Esophagus (tissue), 2 donors: ENCODE data around the gene MIA3. TPM values are rescaled to one million over a fixed set of nuclear protein-coding genes. Genes with fewer than 3 reads are reported as not detected.

Experiments used
- H3K27ac ChIP-seq, 2 donors: one replicate each; pipeline ENCODE4 v1.5.1; 2013; ENCODE audit warnings: low read depth in 2 of 2, mild to moderate bottlenecking in 2 of 2, inconsistent platforms in 1 of 2, low read length in 1 of 2, moderate library complexity in 1 of 2
- H3K27me3 ChIP-seq, 2 donors: one replicate each; pipeline ENCODE4 v1.6.1; 2013; ENCODE audit warnings: low read length in 2 of 2, control low read depth in 1 of 2, mild to moderate bottlenecking in 1 of 2; ENCODE audit not compliant: insufficient read depth in 2 of 2, control insufficient read depth in 1 of 2
- H3K36me3 ChIP-seq, 2 donors: one replicate each; pipeline ENCODE4 v1.6.1; 2013; ENCODE audit warnings: low read length in 1 of 2; ENCODE audit not compliant: control insufficient read depth in 2 of 2, insufficient read depth in 2 of 2
- H3K4me1 ChIP-seq, 2 donors: one replicate each; pipeline ENCODE4 v1.6.1; 2013; ENCODE audit warnings: low read length in 1 of 2; ENCODE audit not compliant: control insufficient read depth in 2 of 2, insufficient read depth in 2 of 2
- H3K4me3 ChIP-seq, 2 donors: one replicate each; pipeline ENCODE4 v1.5.1; 2013; ENCODE audit warnings: low read length in 2 of 2, mild to moderate bottlenecking in 2 of 2, low read depth in 1 of 2, moderate library complexity in 1 of 2
- H3K9me3 ChIP-seq, 2 donors: one replicate each; pipeline ENCODE4 v1.6.1; 2013; ENCODE audit warnings: mild to moderate bottlenecking in 2 of 2, low read depth in 1 of 2, low read length in 1 of 2, moderate library complexity in 1 of 2; ENCODE audit not compliant: control insufficient read depth in 2 of 2, insufficient read depth in 1 of 2
- WGBS, 2 donors: extraction: QIAGEN DNeasy Blood & Tissue Kit; methylation state at CpG; one replicate each; pipeline ENCODE4 v1.1.7; 2013; 5-methylcytosine and 5-hydroxymethylcytosine counted together
- polyA plus RNA-seq, 2 donors: library from polyadenylated mRNA; stranded (reverse); fragments of 200-250 nt; gene quantifications; one replicate each; pipeline ENCODE4 v1.2.3, GENCODE V29; 2013
- donor health status: healthy with polysubstance abuse.
- donor health status: Bipolar disorder and iron deficiency.

The MIA3 gene
- polyA plus RNA-seq, 2 donors = 17.3 to 18.2 TPM

GRCh38 chr1:222634180-222635013 is 16.5 kb downstream of the MIA3 start:
- no peak overlapping the region for H3K4me3 ChIP-seq
- WGBS, 2 donors = 46 to 50% methylated on average over 7 of the region's 7 CpGs
- H3K9me3 ChIP-seq = no peaks in the 10 kb centered on the region
- no peaks in the 10 kb centered on the region for H3K27me3 ChIP-seq
- no peak overlapping the region for H3K27ac ChIP-seq
- H3K4me1 ChIP-seq = no peaks in the 10 kb centered on the region
- H3K36me3 ChIP-seq = peaks cover 2 to 8% of the 10 kb centered on the region in 2 donors

DNA sequence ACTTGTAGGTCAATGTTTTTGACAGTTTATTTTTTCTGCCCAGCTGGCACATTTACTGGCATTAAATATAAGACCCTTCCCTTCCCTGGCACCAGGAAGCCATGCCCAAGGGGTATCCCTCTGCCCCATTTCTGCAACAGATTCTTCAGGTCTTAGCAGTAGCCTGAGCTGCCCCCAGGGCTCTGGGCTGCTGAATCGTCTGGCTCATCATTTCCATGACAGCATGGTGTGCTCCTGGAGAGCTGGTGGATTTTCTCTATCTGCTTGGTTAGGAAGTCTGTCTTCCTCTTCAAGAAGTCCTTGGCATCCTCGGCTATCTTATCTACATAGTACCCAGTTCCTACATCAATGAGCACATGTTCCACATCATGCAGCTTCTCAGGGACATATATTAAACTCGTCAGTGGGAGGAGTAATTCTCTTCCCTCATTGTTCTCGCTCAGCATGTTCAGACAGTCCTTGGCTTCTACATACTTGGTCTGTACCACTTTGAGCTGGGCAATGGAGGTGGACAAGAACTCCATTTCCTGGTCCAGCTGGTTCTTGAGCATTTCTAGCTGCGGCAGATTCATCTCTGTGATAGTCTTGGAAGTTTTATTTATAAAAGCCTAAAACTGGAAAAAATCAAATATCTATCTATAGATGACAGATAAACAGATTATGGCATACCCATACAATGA is 23.5 kb downstream of the MIA3 start:
- H3K9me3 ChIP-seq = no peaks in the 10 kb centered on the region
- H3K27me3 ChIP-seq = no peaks in the 10 kb centered on the region
- H3K36me3 ChIP-seq = peaks cover 0 to 2% of the 10 kb centered on the region in 2 donors
- H3K27ac ChIP-seq = no peak overlapping the region
- H3K4me3 ChIP-seq = no peak overlapping the region
- WGBS, 2 donors = 71% methylated on average over 5 of the region's 5 CpGs
- H3K4me1 ChIP-seq = no peaks in the 10 kb centered on the region

- Histone ChIP-seq H3K27me3 (no peaks in the 10 kb centered on the region), H3K4me1 (no peaks in the 10 kb centered on the region), H3K4me3 (no peak overlapping the region), H3K36me3 (peaks cover 0 to 2% of the 10 kb centered on the region in 2 donors), H3K9me3 (no peaks in the 10 kb centered on the region), H3K27ac (no peak overlapping the region)
- WGBS, 2 donors = 55 to 78% methylated on average over 1 of the region's 1 CpG
Measured at GRCh38 chr1:222642468-222642867, 24.6 kb downstream of the MIA3 start.

GRCh38 chr1:222643606-222643937 is 25.7 kb downstream of the MIA3 start:
- Histone ChIP-seq H3K9me3 (no peaks in the 10 kb centered on the region), H3K27me3 (no peaks in the 10 kb centered on the region), H3K4me1 (no peaks in the 10 kb centered on the region), H3K27ac (peak overlapping the region; percentile 98), H3K36me3 (no peaks in the 10 kb centered on the region), H3K4me3 (peak overlapping the region; percentile 74 to 96)
- WGBS, 2 donors = 5 to 6% methylated on average over 10 of the region's 10 CpGs

GRCh38 chr1:222643938-222644635 is 26.2 kb downstream of the MIA3 start:
- Histone ChIP-seq H3K9me3 (no peaks in the 10 kb centered on the region), H3K4me1 (no peaks in the 10 kb centered on the region), H3K36me3 (no peaks in the 10 kb centered on the region), H3K27me3 (no peaks in the 10 kb centered on the region), H3K27ac (peak overlapping the region; percentile 98), H3K4me3 (peak overlapping the region; percentile 74 to 96)
- WGBS, 2 donors = 1% methylated on average over 42 of the region's 42 CpGs

DNA sequence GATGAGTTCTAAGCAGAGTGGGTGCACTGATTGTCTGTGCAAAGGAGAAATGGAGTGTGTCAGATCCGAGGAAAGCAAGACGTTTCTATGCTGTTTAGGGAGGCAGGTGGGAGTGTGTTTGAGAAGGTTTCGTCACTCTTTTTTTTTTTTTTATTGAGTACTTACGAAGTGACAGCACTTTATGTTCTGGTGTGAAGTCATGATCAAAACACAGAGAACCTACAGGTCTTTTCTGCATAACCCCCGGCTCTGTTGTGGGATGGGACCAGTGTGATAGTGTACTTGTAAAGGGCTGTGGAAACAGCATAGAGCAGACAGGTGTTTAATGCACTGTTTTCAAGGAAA is 26.7 kb downstream of the MIA3 start:
- Histone ChIP-seq H3K27me3 (no peaks in the 10 kb centered on the region), H3K9me3 (no peaks in the 10 kb centered on the region), H3K36me3 (no peaks in the 10 kb centered on the region), H3K27ac (peak overlapping the region; percentile 88 to 97), H3K4me1 (no peaks in the 10 kb centered on the region), H3K4me3 (peak overlapping the region; percentile 74 to 96)
- WGBS, 2 donors = 1 to 2% methylated on average over 5 of the region's 5 CpGs

GRCh38 chr1:222652676-222653075 is 34.8 kb downstream of the MIA3 start:
- Histone ChIP-seq H3K27me3 (no peaks in the 10 kb centered on the region), H3K4me3 (no peak overlapping the region), H3K9me3 (no peaks in the 10 kb centered on the region), H3K4me1 (no peaks in the 10 kb centered on the region), H3K36me3 (peaks cover 12% of the 10 kb centered on the region in 2 donors), H3K27ac (no peak overlapping the region)
- WGBS, 2 donors = 90 to 93% methylated on average over 1 of the region's 1 CpG

- no peak overlapping the region for H3K4me3 ChIP-seq
- no peaks in the 10 kb centered on the region for H3K9me3 ChIP-seq
- no peak overlapping the region for H3K27ac ChIP-seq
- no peaks in the 10 kb centered on the region for H3K27me3 ChIP-seq
- no peaks in the 10 kb centered on the region for H3K4me1 ChIP-seq
- WGBS, 2 donors = 81 to 83% methylated on average over 2 of the region's 2 CpGs
- peaks cover 12% of the 10 kb centered on the region in 2 donors for H3K36me3 ChIP-seq
Measured at GRCh38 chr1:222653178-222653827, 35.4 kb downstream of the MIA3 start.

- no peaks in the 10 kb centered on the region for H3K27me3 ChIP-seq
- H3K4me1 ChIP-seq = no peaks in the 10 kb centered on the region
- H3K27ac ChIP-seq = no peak overlapping the region
- 50 to 62% methylated on average over 5 of the region's 5 CpGs for WGBS, 2 donors
- H3K36me3 ChIP-seq = peaks cover 10 to 12% of the 10 kb centered on the region in 2 donors
- H3K4me3 ChIP-seq = no peak overlapping the region
- no peaks in the 10 kb centered on the region for H3K9me3 ChIP-seq
Measured at GRCh38 chr1:222654849-222655248, 37.0 kb downstream of the MIA3 start.
